ENCODE results near the gene PBXIP1.
A peak's percentile ranks its signal among the peaks of the same experiment; 100 is the strongest.
"Not testable (repeated sequence)": the region's sequence is repeated elsewhere in the genome, so short reads cannot be mapped to it uniquely, and the experiment has no call there.

The PBXIP1 gene

GRCh38 chr1:154994591-154994990 is 38.7 kb upstream of the PBXIP1 start:
- DNase-seq, result no peak

GRCh38 chr1:154994269-154994587 is 38.3 kb upstream of the PBXIP1 start:
- no peak for DNase-seq

GRCh38 chr1:154993572-154994268 is 37.8 kb upstream of the PBXIP1 start, which contains the start of gene LENEP:
TSS of gene LENEP (plus strand) at chr1:154993586. CDS start at chr1:154993608, 22 bp downstream.
- DNase-seq, result no peak

GRCh38 chr1:154992721-154993571 is 37.0 kb upstream of the PBXIP1 start:
- peak; percentile 44 for DNase-seq

GRCh38 chr1:154990276-154990675 is 34.4 kb upstream of the PBXIP1 start:
- no peak for DNase-seq

GRCh38 chr1:154989195-154989860 is 33.4 kb upstream of the PBXIP1 start:
- no peak for DNase-seq

GRCh38 chr1:154988058-154988954 is 32.4 kb upstream of the PBXIP1 start:
- DNase-seq, result no peak

GRCh38 chr1:154987326-154987725 is 31.4 kb upstream of the PBXIP1 start:
- DNase-seq, result no peak

- DNase-seq, result not testable (repeated sequence)
These were observed 30.8 kb upstream of the PBXIP1 start for GRCh38 chr1:154986736-154987135.

GRCh38 chr1:154983776-154984466 is 28.0 kb upstream of the PBXIP1 start:
- no peak for DNase-seq

- peak; percentile 100 for DNase-seq
These were observed 27.2 kb upstream of the PBXIP1 start, which contains the start of gene FLAD1 for GRCh38 chr1:154982897-154983648. TSS of gene FLAD1 (plus strand) at chr1:154983344. CDS start at chr1:154983695, 351 bp downstream.

GRCh38 chr1:154982341-154982740 is 26.4 kb upstream of the PBXIP1 start:
- DNase-seq, result no peak

- DNase-seq, result no peak
These were observed 22.5 kb upstream of the PBXIP1 start for GRCh38 chr1:154978360-154978759.

GRCh38 chr1:154977762-154978161 is 21.9 kb upstream of the PBXIP1 start:
- DNase-seq, result not testable (repeated sequence)

GRCh38 chr1:154975409-154976059 is 19.6 kb upstream of the PBXIP1 start:
- DNase-seq, result peak; percentile 63

- DNase-seq, result peak; percentile 99
These were observed 19.0 kb upstream of the PBXIP1 start for GRCh38 chr1:154974808-154975408.

- DNase-seq, result peak; percentile 100
These were observed 18.4 kb upstream of the PBXIP1 start, which contains the start of gene CKS1B for GRCh38 chr1:154974102-154974807. TSS of gene CKS1B (plus strand) at chr1:154974681. CDS start at chr1:154974746, 65 bp downstream.

- DNase-seq, result peak; percentile 97
These were observed 17.6 kb upstream of the PBXIP1 start for GRCh38 chr1:154973344-154974101.

All from eye (tissue), 1 donor.